ENCODE measurements around the gene RNF39. TPM values are rescaled to one million over a fixed set of nuclear protein-coding genes. Genes with fewer than 3 reads are reported as not detected.

Gene RNF39
- total RNA-seq, 1 donor from 2014 or later = not detected

DNA sequence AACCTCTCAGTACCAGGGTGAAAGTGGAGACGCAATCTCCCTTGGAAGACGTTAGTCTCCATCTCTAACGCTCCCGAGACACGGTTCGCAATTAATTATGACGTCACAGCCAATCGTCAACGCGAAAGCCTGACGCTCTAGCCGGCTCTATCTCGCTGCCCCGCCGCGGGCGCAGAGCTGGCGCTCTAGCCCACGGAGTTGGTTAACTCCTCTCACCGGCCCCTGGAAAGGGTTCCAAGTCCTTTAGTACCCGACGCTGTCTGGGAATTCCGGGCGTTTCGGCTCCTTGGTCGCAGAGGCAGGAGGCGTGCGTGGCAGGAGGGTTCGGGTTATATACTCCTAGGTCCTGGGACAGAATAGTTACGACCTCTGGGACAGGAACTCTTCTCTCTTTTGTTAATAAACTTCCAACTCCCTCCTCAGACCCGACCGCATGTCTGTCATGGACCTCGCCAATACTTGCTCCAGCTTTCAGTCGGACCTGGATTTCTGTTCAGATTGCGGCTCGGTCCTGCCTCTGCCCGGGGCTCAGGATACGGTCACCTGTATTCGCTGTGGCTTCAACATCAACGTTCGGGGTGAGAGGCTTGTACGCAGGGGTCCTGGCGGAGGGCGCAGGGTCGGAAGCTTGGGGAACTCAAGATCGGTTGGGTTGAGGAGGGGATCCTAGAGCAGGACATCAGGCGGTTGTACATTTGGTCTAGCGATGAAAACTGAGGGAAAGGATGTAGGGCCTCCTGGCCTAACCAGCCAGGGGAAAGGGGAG is 14.3 kb downstream of the RNF39 start, which contains the start of gene POLR1H:
TSS of gene POLR1H (plus strand) at position 174 of the 766 bp plus-strand sequence. CDS start at position 434, 260 bp downstream.
- H3K4me3 Mint-ChIP-seq (ENCODE audit: unreplicated experiment) = peak within 1 kb of the TSS; percentile 98
- H3K4me1 Mint-ChIP-seq (ENCODE audit: unreplicated experiment) = peaks cover 31% of the 10 kb centered on the region
- H3K9me3 Mint-ChIP-seq (ENCODE audit: unreplicated experiment) = no peaks in the 10 kb centered on the region
- H3K27ac Mint-ChIP-seq (ENCODE audit: unreplicated experiment) = peak within 1 kb of the TSS; percentile 96
- H3K27me3 Mint-ChIP-seq (ENCODE audit: unreplicated experiment) = peaks cover 4% of the 10 kb centered on the region
- no peaks in the 10 kb centered on the region for H3K36me3 Mint-ChIP-seq (ENCODE audit: low read depth, unreplicated experiment)
- TF ChIP-seq, protein P1, sequence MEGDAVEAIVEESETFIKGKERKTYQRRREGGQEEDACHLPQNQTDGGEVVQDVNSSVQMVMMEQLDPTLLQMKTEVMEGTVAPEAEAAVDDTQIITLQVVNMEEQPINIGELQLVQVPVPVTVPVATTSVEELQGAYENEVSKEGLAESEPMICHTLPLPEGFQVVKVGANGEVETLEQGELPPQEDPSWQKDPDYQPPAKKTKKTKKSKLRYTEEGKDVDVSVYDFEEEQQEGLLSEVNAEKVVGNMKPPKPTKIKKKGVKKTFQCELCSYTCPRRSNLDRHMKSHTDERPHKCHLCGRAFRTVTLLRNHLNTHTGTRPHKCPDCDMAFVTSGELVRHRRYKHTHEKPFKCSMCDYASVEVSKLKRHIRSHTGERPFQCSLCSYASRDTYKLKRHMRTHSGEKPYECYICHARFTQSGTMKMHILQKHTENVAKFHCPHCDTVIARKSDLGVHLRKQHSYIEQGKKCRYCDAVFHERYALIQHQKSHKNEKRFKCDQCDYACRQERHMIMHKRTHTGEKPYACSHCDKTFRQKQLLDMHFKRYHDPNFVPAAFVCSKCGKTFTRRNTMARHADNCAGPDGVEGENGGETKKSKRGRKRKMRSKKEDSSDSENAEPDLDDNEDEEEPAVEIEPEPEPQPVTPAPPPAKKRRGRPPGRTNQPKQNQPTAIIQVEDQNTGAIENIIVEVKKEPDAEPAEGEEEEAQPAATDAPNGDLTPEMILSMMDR (IDR thresholded peaks at IDR 0.05; ENCODE audit: unreplicated experiment) = no peak
- DNase-seq (ENCODE audit: low spot score) = peak; percentile 85

DNA sequence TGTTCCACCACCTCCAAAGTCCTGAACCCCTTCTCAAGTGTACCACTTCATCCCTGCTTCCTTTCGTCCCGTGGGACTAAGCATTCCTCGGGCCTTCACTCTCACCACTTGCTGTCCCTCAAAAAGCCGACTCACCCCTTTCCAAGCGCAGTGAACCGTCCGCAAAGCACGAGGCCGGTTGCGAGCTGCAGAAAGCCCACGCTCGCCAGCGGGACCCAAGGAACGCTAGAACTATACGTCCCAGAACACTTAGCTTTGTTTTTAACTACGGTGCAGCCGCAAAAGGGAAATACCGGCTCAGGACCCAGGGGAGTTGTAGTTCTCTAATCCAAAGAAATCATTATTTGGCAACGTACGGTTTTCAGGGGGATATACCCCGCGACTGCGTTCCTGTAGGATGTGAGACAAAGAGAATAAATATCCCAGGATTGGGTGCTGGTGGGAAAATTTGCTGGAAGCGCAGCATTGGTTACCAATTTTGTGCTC is 14.9 kb downstream of the RNF39 start:
- no peaks in the 10 kb centered on the region for H3K36me3 Mint-ChIP-seq (ENCODE audit: low read depth, unreplicated experiment)
- peaks cover 4% of the 10 kb centered on the region for H3K27me3 Mint-ChIP-seq (ENCODE audit: unreplicated experiment)
- peak overlapping the region; percentile 96 for H3K27ac Mint-ChIP-seq (ENCODE audit: unreplicated experiment)
- peak overlapping the region; percentile 98 for H3K4me3 Mint-ChIP-seq (ENCODE audit: unreplicated experiment)
- no peaks in the 10 kb centered on the region for H3K9me3 Mint-ChIP-seq (ENCODE audit: unreplicated experiment)
- peaks cover 25% of the 10 kb centered on the region for H3K4me1 Mint-ChIP-seq (ENCODE audit: unreplicated experiment)
- TF ChIP-seq, protein P1 (IDR thresholded peaks at IDR 0.05; ENCODE audit: unreplicated experiment) = no peak
- DNase-seq (ENCODE audit: low spot score) = peak; percentile 32

DNA sequence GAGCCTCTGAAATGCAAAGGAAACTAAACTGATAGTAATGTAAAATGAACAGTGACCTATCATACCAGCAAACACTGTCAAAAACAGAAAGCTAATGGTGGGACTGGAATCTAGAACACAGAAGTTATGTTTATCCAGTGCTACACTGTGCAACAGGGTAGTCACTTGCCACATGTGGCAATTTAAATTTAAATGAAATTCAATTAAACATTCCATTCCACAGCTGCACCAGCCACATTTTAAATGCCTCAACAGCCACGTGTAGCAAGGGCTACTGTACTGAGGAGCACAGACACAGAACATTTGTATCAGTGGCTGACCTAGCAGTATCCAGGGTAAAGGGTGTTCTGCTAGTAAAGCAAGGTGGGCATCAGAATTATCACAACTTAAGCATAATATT is 20.1 kb downstream of the RNF39 start:
- TF ChIP-seq, protein P1 (IDR thresholded peaks at IDR 0.05; ENCODE audit: unreplicated experiment) = no peak
- Mint-ChIP-seq H3K27ac (ENCODE audit: unreplicated experiment) (no peak overlapping the region), H3K9me3 (ENCODE audit: unreplicated experiment) (no peaks in the 10 kb centered on the region), H3K27me3 (ENCODE audit: unreplicated experiment) (no peaks in the 10 kb centered on the region), H3K4me1 (ENCODE audit: unreplicated experiment) (peaks cover 5% of the 10 kb centered on the region), H3K36me3 (ENCODE audit: low read depth, unreplicated experiment) (no peaks in the 10 kb centered on the region), H3K4me3 (ENCODE audit: unreplicated experiment) (no peak overlapping the region)
- DNase-seq (ENCODE audit: low spot score) = no peak

DNA sequence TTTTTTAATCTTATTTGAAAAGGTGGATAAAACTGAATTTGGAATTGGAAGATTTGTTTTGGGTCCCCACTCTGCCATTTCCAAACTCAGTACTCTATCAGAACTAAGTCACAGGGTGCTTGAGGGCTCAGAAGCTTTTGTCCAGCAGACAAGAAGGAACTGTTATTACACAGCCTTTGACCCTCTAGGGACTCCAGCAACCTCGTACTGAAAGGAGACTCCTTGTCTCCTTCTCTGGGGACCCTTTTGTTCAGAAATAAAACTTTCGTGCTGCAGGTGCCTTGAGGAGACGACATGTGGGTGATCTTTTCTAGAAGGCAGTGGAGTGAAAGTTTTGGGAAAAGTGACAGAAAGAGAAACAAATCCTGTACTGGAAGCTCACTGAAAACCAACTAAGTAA is 21.9 kb downstream of the RNF39 start:
- no peak overlapping the region for H3K4me3 Mint-ChIP-seq (ENCODE audit: unreplicated experiment)
- H3K36me3 Mint-ChIP-seq (ENCODE audit: low read depth, unreplicated experiment) = no peaks in the 10 kb centered on the region
- no peak overlapping the region for H3K27ac Mint-ChIP-seq (ENCODE audit: unreplicated experiment)
- no peaks in the 10 kb centered on the region for H3K9me3 Mint-ChIP-seq (ENCODE audit: unreplicated experiment)
- TF ChIP-seq, protein P1 (IDR thresholded peaks at IDR 0.05; ENCODE audit: unreplicated experiment) = no peak
- H3K4me1 Mint-ChIP-seq (ENCODE audit: unreplicated experiment) = no peaks in the 10 kb centered on the region
- H3K27me3 Mint-ChIP-seq (ENCODE audit: unreplicated experiment) = no peaks in the 10 kb centered on the region
- no peak for DNase-seq (ENCODE audit: low spot score)

DNA sequence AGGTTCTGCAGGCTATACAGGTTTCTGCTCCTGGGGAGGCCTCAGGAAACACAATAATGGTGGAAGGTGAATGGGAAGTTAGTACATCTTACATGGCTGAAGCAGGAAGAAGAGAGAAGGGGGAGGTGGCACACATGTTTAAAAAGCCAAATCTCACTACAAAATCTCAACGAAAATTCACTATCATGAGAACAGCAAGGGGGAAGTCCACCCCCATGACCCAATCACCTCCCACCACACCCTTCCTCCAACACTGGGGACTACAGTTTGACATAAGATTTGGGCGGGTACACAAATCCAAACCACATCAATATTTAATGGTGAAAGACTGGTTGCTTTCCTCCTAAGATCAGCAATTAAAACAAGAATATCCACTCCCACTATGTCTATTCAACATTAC is 28.3 kb downstream of the RNF39 start:
- H3K9me3 Mint-ChIP-seq (ENCODE audit: unreplicated experiment) = no peaks in the 10 kb centered on the region
- DNase-seq (ENCODE audit: low spot score) = no peak
- no peaks in the 10 kb centered on the region for H3K36me3 Mint-ChIP-seq (ENCODE audit: low read depth, unreplicated experiment)
- no peak overlapping the region for H3K27ac Mint-ChIP-seq (ENCODE audit: unreplicated experiment)
- H3K4me3 Mint-ChIP-seq (ENCODE audit: unreplicated experiment) = no peak overlapping the region
- peaks cover 6% of the 10 kb centered on the region for H3K4me1 Mint-ChIP-seq (ENCODE audit: unreplicated experiment)
- no peaks in the 10 kb centered on the region for H3K27me3 Mint-ChIP-seq (ENCODE audit: unreplicated experiment)
- TF ChIP-seq, protein P1 (IDR thresholded peaks at IDR 0.05; ENCODE audit: unreplicated experiment) = no peak
